H9 (cell line): Measurements from ENCODE around the gene TACR1. TPM values are rescaled to one million over a fixed set of nuclear protein-coding genes. Genes with fewer than 3 reads are reported as not detected.

Experiments
- DNase-seq: peaks from one replicate; pipeline ENCODE4 v3.0.0-alpha.2; 2017
- H2AFZ ChIP-seq: one replicate; pipeline ENCODE4 v1.6.1; 2013; ENCODE audit warnings: mild to moderate bottlenecking, low read length, control low read depth, moderate library complexity
- H2AK5ac ChIP-seq: 2 replicates; pipeline ENCODE4 v1.6.1; 2013; ENCODE audit warnings: low read length, control low read depth, mixed read lengths; ENCODE audit not compliant: insufficient read length
- H2BK120ac ChIP-seq: one replicate; pipeline ENCODE4 v1.6.1; 2013; ENCODE audit warnings: low read depth, mild to moderate bottlenecking, low read length, control low read depth, inconsistent platforms; ENCODE audit not compliant: poor library complexity, severe bottlenecking
- H2BK12ac ChIP-seq: 2 replicates; pipeline ENCODE4 v1.6.1; 2013; ENCODE audit warnings: low read length, control low read depth, mixed read lengths, low read depth; ENCODE audit not compliant: insufficient read length
- H2BK15ac ChIP-seq: 2 replicates; pipeline ENCODE4 v1.6.1; 2013; ENCODE audit warnings: low read depth, low read length, control low read depth
- H2BK20ac ChIP-seq: one replicate; pipeline ENCODE4 v1.6.1; 2013; ENCODE audit warnings: low read depth, mild to moderate bottlenecking, low read length, control low read depth, inconsistent platforms; ENCODE audit not compliant: poor library complexity, severe bottlenecking
- H2BK5ac ChIP-seq: 2 replicates; pipeline ENCODE4 v1.6.1; 2013; ENCODE audit warnings: low read length, control low read depth, mixed read lengths; ENCODE audit not compliant: insufficient read length
- H3K14ac ChIP-seq: 2 replicates; pipeline ENCODE4 v1.6.1; 2013; ENCODE audit warnings: low read length, control low read depth; ENCODE audit not compliant: insufficient read depth
- H3K18ac ChIP-seq: 2 replicates; pipeline ENCODE4 v1.6.1; 2013; ENCODE audit warnings: low read depth, mild to moderate bottlenecking, mixed read lengths, low read length, control low read depth; ENCODE audit not compliant: insufficient read length
- H3K23ac ChIP-seq: 2 replicates; pipeline ENCODE4 v1.6.1; 2013; ENCODE audit warnings: low read length, control low read depth, mixed read lengths, low read depth; ENCODE audit not compliant: insufficient read length
- H3K23me2 ChIP-seq: 2 replicates; pipeline ENCODE4 v1.6.1; 2013; ENCODE audit warnings: low read depth, mild to moderate bottlenecking, mixed read lengths, low read length, control low read depth; ENCODE audit not compliant: insufficient read length, poor library complexity, severe bottlenecking
- H3K27ac ChIP-seq: 2 replicates; pipeline ENCODE4 v1.5.1; 2013; ENCODE audit warnings: low read length, control low read depth, mixed read lengths, low read depth; ENCODE audit not compliant: insufficient read length
- H3K27me3 ChIP-seq: 2 replicates; pipeline ENCODE4 v1.6.1; 2013; ENCODE audit warnings: low read length, control low read depth, inconsistent platforms; ENCODE audit not compliant: insufficient read depth
- H3K4ac ChIP-seq: 2 replicates; pipeline ENCODE4 v1.6.1; 2013; ENCODE audit warnings: low read depth, mild to moderate bottlenecking, control low read depth, inconsistent platforms, low read length, moderate library complexity
- H3K4me1 ChIP-seq: 2 replicates; pipeline ENCODE4 v1.6.1; 2013; ENCODE audit warnings: low read length, control low read depth, inconsistent platforms; ENCODE audit not compliant: insufficient read depth
- H3K4me2 ChIP-seq: 2 replicates; pipeline ENCODE4 v1.6.1; 2013; ENCODE audit warnings: low read length, control low read depth, mixed read lengths; ENCODE audit not compliant: insufficient read length, insufficient read depth
- H3K56ac ChIP-seq: 2 replicates; pipeline ENCODE4 v1.6.1; 2013; ENCODE audit warnings: low read depth, mild to moderate bottlenecking, mixed read lengths, low read length, control low read depth; ENCODE audit not compliant: insufficient read length
- H3K79me1 ChIP-seq: 2 replicates; pipeline ENCODE4 v1.6.1; 2013; ENCODE audit warnings: low read depth, mild to moderate bottlenecking, moderate library complexity, low read length, control low read depth, inconsistent platforms; ENCODE audit not compliant: insufficient read depth, poor library complexity, severe bottlenecking
- H3K79me2 ChIP-seq: 2 replicates; pipeline ENCODE4 v1.6.1; 2013; ENCODE audit warnings: low read length, control low read depth, inconsistent platforms; ENCODE audit not compliant: insufficient read depth
- H3K9ac ChIP-seq: 2 replicates; pipeline ENCODE4 v1.6.1; 2013; ENCODE audit warnings: low read length, control low read depth, mixed read lengths; ENCODE audit not compliant: insufficient read length; ENCODE audit errors: extremely low read depth
- H3K9me3 ChIP-seq: one replicate; pipeline ENCODE4 v1.6.1; 2013; ENCODE audit warnings: low read depth, low read length, inconsistent platforms; ENCODE audit not compliant: control insufficient read depth
- H3T11ph ChIP-seq: one replicate; pipeline ENCODE4 v1.6.1; 2013; ENCODE audit warnings: mild to moderate bottlenecking, low read length, control low read depth, inconsistent platforms
- H4K20me1 ChIP-seq: one replicate; pipeline ENCODE4 v1.6.1; 2013; ENCODE audit not compliant: control insufficient read depth, insufficient read length, insufficient read depth
- H4K5ac ChIP-seq: 2 replicates; pipeline ENCODE4 v1.6.1; 2013; ENCODE audit warnings: low read depth, mild to moderate bottlenecking, mixed read lengths, low read length, control low read depth; ENCODE audit not compliant: insufficient read length
- H4K8ac ChIP-seq: replicated peaks from 2 replicates; pipeline ENCODE4 v1.6.1; 2013; ENCODE audit warnings: low read length, control low read depth, mixed read lengths, low read depth; ENCODE audit not compliant: insufficient read length
- H4K91ac ChIP-seq: 2 replicates; pipeline ENCODE4 v1.6.1; 2013; ENCODE audit warnings: low read depth, mild to moderate bottlenecking, moderate library complexity, mixed read lengths, low read length, control low read depth; ENCODE audit not compliant: insufficient read length
- H3K27ac Mint-ChIP-seq, 3 experiments: 2 replicates in 2 of 3; 3 replicates in 1 of 3; pipeline ENCODE4 v1.8.0; 2020 to 2021; ENCODE audit warnings: mixed read lengths in 3 of 3, mild to moderate bottlenecking in 1 of 3, moderate library complexity in 1 of 3
- H3K27me3 Mint-ChIP-seq: 2 replicates; pipeline ENCODE4 v1.8.0; 2021; ENCODE audit warnings: low read depth, mild to moderate bottlenecking, moderate library complexity, mixed read lengths
- H3K36me3 Mint-ChIP-seq, 3 experiments: 2 replicates in 2 of 3; 3 replicates in 1 of 3; pipeline ENCODE4 v1.8.0; 2020 to 2021; ENCODE audit warnings: low read depth in 3 of 3, mixed read lengths in 3 of 3; ENCODE audit not compliant: insufficient read depth in 1 of 3
- H3K4me1 Mint-ChIP-seq, 2 experiments: 2 replicates each; pipeline ENCODE4 v1.8.0; 2020; ENCODE audit warnings: mixed read lengths in 2 of 2
- H3K4me3 Mint-ChIP-seq, 2 experiments: 2 replicates in 1 of 2; 3 replicates in 1 of 2; pipeline ENCODE4 v1.8.0; 2020 to 2021; ENCODE audit warnings: mild to moderate bottlenecking in 2 of 2, mixed read lengths in 2 of 2, moderate library complexity in 1 of 2
- H3K9me3 Mint-ChIP-seq, 2 experiments: 2 replicates in 1 of 2; 3 replicates in 1 of 2; pipeline ENCODE4 v1.8.0; 2020; ENCODE audit warnings: mild to moderate bottlenecking in 2 of 2, mixed read lengths in 2 of 2, moderate library complexity in 1 of 2
- CTCF ChIP-seq: fragments of 200-600 bp; sonication (generic); conservative IDR thresholded peaks from 3 replicates; pipeline ENCODE4 v1.8.0; 2021; ENCODE audit warnings: antibody characterized with exemption, mild to moderate bottlenecking
- WGBS: extraction: QIAGEN DNeasy Blood & Tissue Kit; methylation state at CpG from one replicate; pipeline ENCODE4 v1.1.7; 2013; ENCODE audit warnings: missing lambda C conversion rate, low lambda C conversion rate, mixed read lengths; ENCODE audit not compliant: insufficient read length; ENCODE audit errors: extremely low coverage; 5-methylcytosine and 5-hydroxymethylcytosine counted together
- total RNA-seq: library from RNA; stranded (reverse); gene quantifications from 2 replicates; pipeline ENCODE4 v1.2.1, GENCODE V29; 2021

TACR1 gene
- total RNA-seq, 1 experiment from 2014 or later, result 1.4 TPM

- H3K27me3 Mint-ChIP-seq, result peaks cover 20% of the 10 kb centered on the region
These were observed 135.4 kb downstream of the TACR1 start for GRCh38 chr2:75063906-75064305.

More at GRCh38 chr2:75063906-75064305, 135.4 kb downstream of the TACR1 start:
- no CpG with 5 or more reads among the region's 1 CpG for WGBS
- Histone ChIP-seq H4K5ac (no peak overlapping the region), H3K9me3 (no peaks in the 10 kb centered on the region), H3K23me2 (no peaks in the 10 kb centered on the region), H4K20me1 (peaks cover 3% of the 10 kb centered on the region), H3K9ac (no peak overlapping the region), H2BK12ac (no peak overlapping the region), H3T11ph (no peak overlapping the region), H3K4ac (no peak overlapping the region), H3K14ac (no peak overlapping the region), H3K56ac (no peak overlapping the region), H3K23ac (no peak overlapping the region), H4K91ac (no peak overlapping the region), H2BK5ac (no peak overlapping the region), H2AFZ (no peak overlapping the region), H3K27ac (no peak overlapping the region), H2AK5ac (no peak overlapping the region), H3K4me1 (peaks cover 5% of the 10 kb centered on the region; the same call in 1 of the 2 replicates), H3K4me2 (no peak overlapping the region), H3K18ac (no peak overlapping the region), H3K79me2 (no peaks in the 10 kb centered on the region), H4K8ac (no peak overlapping the region), H2BK120ac (no peak overlapping the region), H2BK15ac (no peak overlapping the region), H2BK20ac (no peak overlapping the region), H3K27me3 (no peaks in the 10 kb centered on the region), H3K79me1 (no peaks in the 10 kb centered on the region)
- no peak for DNase-seq
- TF ChIP-seq CTCF, result no peak
- Mint-ChIP-seq H3K27ac (no peak overlapping the region), H3K4me3 (no peak overlapping the region), H3K9me3 (no peaks in the 10 kb centered on the region), H3K4me1 (peaks cover 19 to 25% of the 10 kb centered on the region in 2 experiments), H3K36me3 (no peaks in the 10 kb centered on the region; a peak in 1 of 7 replicates)
